SK-N-SH treated with all-trans-retinoic acid at 6 μM for 48 hours (cell line): Measurements from ENCODE around the gene KRABD2.

ENCODE experiments used
- ATAC-seq: fragments of 200-7000 bp; cut with Tn5 transposase; 3 replicates; pipeline ENCODE4 v1.9.1; 2020; ENCODE audit warnings: mild to moderate bottlenecking, moderate library complexity
- ARNTL ChIP-seq: fragments of 450-650 bp; formaldehyde crosslinking; IDR thresholded peaks from 2 replicates; pipeline ENCODE4 v1.5.0; 2020; ENCODE audit warnings: low read depth, mild to moderate bottlenecking, moderate library complexity, borderline replicate concordance
- BACH2 ChIP-seq: fragments of 250-450 bp; sonication (Bioruptor Pico); IDR thresholded peaks from 2 replicates; pipeline ENCODE4 v1.9.0; 2021; ENCODE audit warnings: mild to moderate bottlenecking, borderline replicate concordance
- CREB5 ChIP-seq: fragments of 250-450 bp; sonication (Bioruptor Pico); IDR thresholded peaks from 2 replicates; pipeline ENCODE4 v1.5.1; 2020; ENCODE audit warnings: low read depth, mild to moderate bottlenecking, moderate library complexity
- CSDC2 ChIP-seq: fragments of 250-450 bp; sonication (Bioruptor Pico); IDR thresholded peaks from 2 replicates; pipeline ENCODE4 v1.5.0; 2020; ENCODE audit warnings: mild to moderate bottlenecking, moderate library complexity
- CSRNP3 ChIP-seq: fragments of 250-450 bp; sonication (Bioruptor Pico); IDR thresholded peaks from 2 replicates; pipeline ENCODE4 v1.5.1; 2021; ENCODE audit warnings: mild to moderate bottlenecking, moderate library complexity
- ESRRG ChIP-seq: fragments of 250-450 bp; sonication (Bioruptor Pico); IDR thresholded peaks from 2 replicates; pipeline ENCODE4 v1.6.1; 2021; ENCODE audit warnings: mild to moderate bottlenecking
- GLIS3 ChIP-seq: fragments of 250-450 bp; sonication (Bioruptor Pico); IDR thresholded peaks from 2 replicates; pipeline ENCODE4 v1.5.0; 2020; ENCODE audit warnings: mild to moderate bottlenecking, moderate library complexity
- ISL1 ChIP-seq: fragments of 250-450 bp; sonication (Bioruptor Pico); IDR thresholded peaks from 2 replicates; pipeline ENCODE4 v2.1.2; 2022; ENCODE audit warnings: mild to moderate bottlenecking, moderate library complexity
- OSR1 ChIP-seq: fragments of 250-450 bp; sonication (Bioruptor Pico); IDR thresholded peaks from 2 replicates; pipeline ENCODE4 v1.8.0; 2022; ENCODE audit warnings: moderate library complexity, mild to moderate bottlenecking, inconsistent platforms
- PATZ1 ChIP-seq: fragments of 250-450 bp; sonication (Bioruptor Pico); IDR thresholded peaks from 2 replicates; pipeline ENCODE4 v1.8.0; 2020; ENCODE audit warnings: mild to moderate bottlenecking, moderate library complexity, borderline replicate concordance
- PPARA ChIP-seq: fragments of 250-450 bp; sonication (Bioruptor Pico); IDR thresholded peaks from 2 replicates; pipeline ENCODE4 v1.5.0; 2020; ENCODE audit warnings: mild to moderate bottlenecking, borderline replicate concordance
- RARB ChIP-seq: fragments of 250-450 bp; sonication (Bioruptor Pico); IDR thresholded peaks from 2 replicates; pipeline ENCODE4 v1.8.0; 2021; ENCODE audit warnings: mild to moderate bottlenecking, moderate library complexity
- SNAI2 ChIP-seq: fragments of 250-450 bp; sonication (Bioruptor Pico); IDR thresholded peaks from 2 replicates; pipeline ENCODE4 v1.5.0; 2020; ENCODE audit warnings: mild to moderate bottlenecking, moderate library complexity
- TCF4 ChIP-seq: fragments of 250-450 bp; sonication (Bioruptor Pico); IDR thresholded peaks from 2 replicates; pipeline ENCODE4 v1.8.0; 2021; ENCODE audit warnings: mild to moderate bottlenecking, moderate library complexity, borderline replicate concordance
- TOX ChIP-seq: fragments of 250-450 bp; sonication (Bioruptor Pico); IDR thresholded peaks from 2 replicates; pipeline ENCODE4 v1.8.0; 2021; ENCODE audit warnings: mild to moderate bottlenecking, moderate library complexity, borderline replicate concordance
- TSHZ2 ChIP-seq: fragments of 250-450 bp; sonication (Bioruptor Pico); IDR thresholded peaks from 2 replicates; pipeline ENCODE4 v1.5.0; 2020; ENCODE audit warnings: mild to moderate bottlenecking, moderate library complexity
- ZC3H10 ChIP-seq: fragments of 250-450 bp; sonication (Bioruptor Pico); IDR thresholded peaks from 2 replicates; pipeline ENCODE4 v1.5.1; 2021; ENCODE audit warnings: mild to moderate bottlenecking, moderate library complexity
- ZFP3 ChIP-seq: fragments of 250-450 bp; sonication (Bioruptor Pico); IDR thresholded peaks from 2 replicates; pipeline ENCODE4 v1.5.0; 2020; ENCODE audit warnings: mild to moderate bottlenecking, moderate library complexity
- ZFP30 ChIP-seq: fragments of 450-650 bp; formaldehyde crosslinking; IDR thresholded peaks from 2 replicates; pipeline ENCODE4 v1.5.0; 2022; ENCODE audit warnings: mild to moderate bottlenecking, moderate library complexity
- ZNF565 ChIP-seq: fragments of 450-650 bp; formaldehyde crosslinking; conservative IDR thresholded peaks from 2 replicates; pipeline ENCODE4 v1.5.0; 2020; ENCODE audit warnings: low read depth, mild to moderate bottlenecking, moderate library complexity
- ZNF70 ChIP-seq: fragments of 450-650 bp; formaldehyde crosslinking; IDR thresholded peaks from 2 replicates; pipeline ENCODE4 v1.5.0; 2020; ENCODE audit warnings: mild to moderate bottlenecking, moderate library complexity
- ZNF8 ChIP-seq: fragments of 450-650 bp; formaldehyde crosslinking; IDR thresholded peaks from 2 replicates; pipeline ENCODE4 v1.5.0; 2020; ENCODE audit warnings: mild to moderate bottlenecking, moderate library complexity
- TF ChIP-seq, protein P1 (sequence below): fragments of 250-450 bp; sonication (Bioruptor Pico); IDR thresholded peaks from 2 replicates; pipeline ENCODE4 v1.8.0; 2021; ENCODE audit warnings: low read depth, mild to moderate bottlenecking, moderate library complexity, borderline replicate concordance

The KRABD2 gene

GRCh38 chr17:8418471-8418870 is 42.0 kb upstream of the KRABD2 start:
- no peak for TF ChIP-seq GLIS3
- TF ChIP-seq ZNF70 = no peak
- TF ChIP-seq TSHZ2 (CRISPR knock-in tag) = no peak
- no peak for TF ChIP-seq BACH2 (CRISPR knock-in tag)
- TF ChIP-seq ZNF8 (CRISPR knock-in tag) = no peak
- TF ChIP-seq ZC3H10 (CRISPR knock-in tag) = no peak
- TF ChIP-seq ISL1 (CRISPR knock-in tag) = no peak
- TF ChIP-seq PPARA (CRISPR knock-in tag) = no peak
- no peak for ATAC-seq

- TF ChIP-seq ZFP3 (CRISPR knock-in tag) (no peak), ARNTL (no peak), OSR1 (no peak), TCF4 (CRISPR knock-in tag) (no peak), ZNF70 (no peak), CSDC2 (CRISPR knock-in tag) (no peak), GLIS3 (no peak), TOX (CRISPR knock-in tag) (no peak), PATZ1 (CRISPR knock-in tag) (no peak), CREB5 (CRISPR knock-in tag) (no peak), ESRRG (no peak), ZFP30 (CRISPR knock-in tag) (no peak), RARB (CRISPR knock-in tag) (no peak), BACH2 (CRISPR knock-in tag) (no peak), ZNF565 (CRISPR knock-in tag) (no peak)
- TF ChIP-seq, protein P1, sequence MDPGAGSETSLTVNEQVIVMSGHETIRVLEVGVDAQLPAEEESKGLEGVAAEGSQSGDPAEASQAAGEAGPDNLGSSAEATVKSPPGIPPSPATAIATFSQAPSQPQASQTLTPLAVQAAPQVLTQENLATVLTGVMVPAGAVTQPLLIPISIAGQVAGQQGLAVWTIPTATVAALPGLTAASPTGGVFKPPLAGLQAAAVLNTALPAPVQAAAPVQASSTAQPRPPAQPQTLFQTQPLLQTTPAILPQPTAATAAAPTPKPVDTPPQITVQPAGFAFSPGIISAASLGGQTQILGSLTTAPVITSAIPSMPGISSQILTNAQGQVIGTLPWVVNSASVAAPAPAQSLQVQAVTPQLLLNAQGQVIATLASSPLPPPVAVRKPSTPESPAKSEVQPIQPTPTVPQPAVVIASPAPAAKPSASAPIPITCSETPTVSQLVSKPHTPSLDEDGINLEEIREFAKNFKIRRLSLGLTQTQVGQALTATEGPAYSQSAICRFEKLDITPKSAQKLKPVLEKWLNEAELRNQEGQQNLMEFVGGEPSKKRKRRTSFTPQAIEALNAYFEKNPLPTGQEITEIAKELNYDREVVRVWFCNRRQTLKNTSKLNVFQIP (CRISPR knock-in tag) = no peak
- ATAC-seq = no peak
These were observed 41.3 kb upstream of the KRABD2 start for GRCh38 chr17:8417806-8418205.

DNA sequence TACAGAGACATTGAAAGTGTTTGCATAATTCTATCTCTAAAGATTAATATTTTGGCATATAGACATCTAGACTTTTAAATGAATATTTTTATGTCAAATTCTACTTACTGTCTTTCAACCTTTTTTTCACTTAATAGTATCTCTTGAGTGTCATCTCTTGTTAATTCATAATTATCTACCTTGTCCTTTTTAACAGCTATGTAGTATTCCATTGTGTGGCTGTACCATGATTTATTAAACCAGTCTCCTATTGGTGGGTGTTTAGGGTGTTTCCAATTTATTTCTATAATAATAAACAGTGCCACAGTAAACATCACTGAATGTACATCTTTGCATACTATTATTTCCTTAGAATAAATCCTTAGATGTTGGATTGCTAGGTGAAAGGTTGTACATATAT is 37.4 kb upstream of the KRABD2 start:
- TF ChIP-seq ZNF70 = no peak
- TF ChIP-seq PATZ1 (CRISPR knock-in tag) = no peak
- TF ChIP-seq ISL1 (CRISPR knock-in tag) = no peak
- TF ChIP-seq ZC3H10 (CRISPR knock-in tag) = no peak
- TF ChIP-seq CSRNP3 (CRISPR knock-in tag) = no peak
- TF ChIP-seq RARB (CRISPR knock-in tag) = no peak
- no peak for TF ChIP-seq TSHZ2 (CRISPR knock-in tag)
- no peak for TF ChIP-seq ZNF565 (CRISPR knock-in tag)
- TF ChIP-seq OSR1 = no peak
- TF ChIP-seq GLIS3 = no peak
- TF ChIP-seq PPARA (CRISPR knock-in tag) = no peak
- no peak for TF ChIP-seq BACH2 (CRISPR knock-in tag)
- no peak for TF ChIP-seq SNAI2 (CRISPR knock-in tag)
- no peak for TF ChIP-seq ZNF8 (CRISPR knock-in tag)
- TF ChIP-seq CSDC2 (CRISPR knock-in tag) = no peak
- ATAC-seq = no peak
